Liver (tissue), 9 donors: ENCODE data around the gene CRYGD. TPM values are rescaled to one million over a fixed set of nuclear protein-coding genes. Genes with fewer than 3 reads are reported as not detected.

Source experiments
- DNase-seq: peaks from one replicate; pipeline ENCODE4 v3.0.0-alpha.2; 2017; ENCODE audit warnings: low spot score
- H3K27ac ChIP-seq, 2 donors: one replicate each; pipeline ENCODE4 v1.7.0; 2013; ENCODE audit warnings: inconsistent platforms in 2 of 2, low read length in 2 of 2, control low read depth in 1 of 2, low read depth in 1 of 2, mild to moderate bottlenecking in 1 of 2
- H3K27me3 ChIP-seq, 4 donors: one replicate each; pipeline versions ENCODE4 v1.6.1 to v1.7.0; 2013; ENCODE audit warnings: low read length in 3 of 4, inconsistent platforms in 1 of 4, mild to moderate bottlenecking in 1 of 4, moderate library complexity in 1 of 4; ENCODE audit not compliant: control insufficient read depth in 4 of 4, insufficient read depth in 4 of 4
- H3K36me3 ChIP-seq, 4 donors: one replicate each; pipeline versions ENCODE4 v1.6.1 to v1.7.0; 2013; ENCODE audit warnings: low read length in 3 of 4, mild to moderate bottlenecking in 3 of 4, low read depth in 1 of 4, moderate library complexity in 1 of 4; ENCODE audit not compliant: control insufficient read depth in 4 of 4, insufficient read depth in 3 of 4
- H3K4me1 ChIP-seq, 4 donors: one replicate each; pipeline versions ENCODE4 v1.6.1 to v1.7.0; 2013; ENCODE audit warnings: low read length in 3 of 4, mild to moderate bottlenecking in 3 of 4, moderate library complexity in 1 of 4; ENCODE audit not compliant: control insufficient read depth in 4 of 4, insufficient read depth in 4 of 4
- H3K4me3 ChIP-seq, 3 donors: one replicate each; pipeline versions ENCODE4 v1.6.1 to v1.7.0; 2013; ENCODE audit warnings: low read length in 3 of 3, control low read depth in 1 of 3, low read depth in 1 of 3, mild to moderate bottlenecking in 1 of 3
- H3K9ac ChIP-seq, 2 donors: one replicate each; pipeline ENCODE4 v1.7.0; 2013; ENCODE audit warnings: low read length in 2 of 2, mild to moderate bottlenecking in 2 of 2, moderate library complexity in 2 of 2, control low read depth in 1 of 2, low read depth in 1 of 2
- H3K9me3 ChIP-seq, 4 donors: one replicate each; pipeline versions ENCODE4 v1.6.1 to v1.7.0; 2013; ENCODE audit warnings: low read length in 3 of 4; ENCODE audit not compliant: control insufficient read depth in 4 of 4
- ATF3 ChIP-seq: IDR thresholded peaks from 2 replicates; pipeline ENCODE4 v1.6.1; 2016; ENCODE audit warnings: antibody characterized with exemption
- EGR1 ChIP-seq, 2 donors: IDR thresholded peaks; 2 replicates each; pipeline ENCODE4 v1.6.1; 2016 to 2018; ENCODE audit warnings: antibody characterized with exemption in 2 of 2, low read depth in 2 of 2
- FOXA1 ChIP-seq: IDR thresholded peaks from 2 replicates; pipeline ENCODE4 v1.6.1; 2016; ENCODE audit warnings: antibody characterized with exemption
- FOXA2 ChIP-seq: IDR thresholded peaks from 2 replicates; pipeline ENCODE4 v1.6.1; 2016; ENCODE audit warnings: antibody characterized with exemption
- GABPA ChIP-seq, 2 donors: IDR thresholded peaks in 1 of 2; conservative IDR thresholded peaks in 1 of 2; 2 replicates each; pipeline ENCODE4 v1.6.1; 2016; ENCODE audit warnings: antibody characterized with exemption in 2 of 2, mild to moderate bottlenecking in 1 of 2, moderate library complexity in 1 of 2
- HNF4A ChIP-seq, 2 donors: conservative IDR thresholded peaks; 2 replicates each; pipeline ENCODE4 v1.6.1; 2016; ENCODE audit warnings: antibody characterized with exemption in 2 of 2, mild to moderate bottlenecking in 2 of 2
- HNF4G ChIP-seq: IDR thresholded peaks from 2 replicates; pipeline ENCODE4 v1.6.1; 2016; ENCODE audit warnings: antibody characterized with exemption
- JUND ChIP-seq, 2 donors: IDR thresholded peaks; 2 replicates each; pipeline ENCODE4 v1.6.1; 2016; ENCODE audit warnings: antibody characterized with exemption in 2 of 2
- MAX ChIP-seq: IDR thresholded peaks from 2 replicates; pipeline ENCODE4 v1.6.1; 2016; ENCODE audit warnings: antibody characterized with exemption
- NR2F2 ChIP-seq: IDR thresholded peaks from 2 replicates; pipeline ENCODE4 v1.6.1; 2016; ENCODE audit warnings: antibody characterized with exemption
- RAD21 ChIP-seq, 2 donors: IDR thresholded peaks; 2 replicates each; pipeline ENCODE4 v1.6.1; 2016; ENCODE audit warnings: antibody characterized with exemption in 2 of 2, mild to moderate bottlenecking in 2 of 2
- REST ChIP-seq: IDR thresholded peaks from 2 replicates; pipeline ENCODE4 v1.6.1; 2016; ENCODE audit warnings: antibody characterized with exemption, mild to moderate bottlenecking
- RXRA ChIP-seq, 2 donors: IDR thresholded peaks; 2 replicates each; pipeline ENCODE4 v1.6.1; 2017 to 2018; ENCODE audit warnings: antibody characterized with exemption in 2 of 2, mild to moderate bottlenecking in 1 of 2
- SP1 ChIP-seq: IDR thresholded peaks from 2 replicates; pipeline ENCODE4 v1.6.1; 2018; ENCODE audit warnings: antibody characterized with exemption, mild to moderate bottlenecking
- TAF1 ChIP-seq: conservative IDR thresholded peaks from 2 replicates; pipeline ENCODE4 v1.6.1; 2016; ENCODE audit warnings: antibody characterized with exemption, mild to moderate bottlenecking
- YY1 ChIP-seq: IDR thresholded peaks from 2 replicates; pipeline ENCODE4 v1.6.1; 2016; ENCODE audit warnings: antibody characterized with exemption, mild to moderate bottlenecking
- ZBTB33 ChIP-seq: IDR thresholded peaks from 2 replicates; pipeline ENCODE4 v1.6.1; 2016; ENCODE audit warnings: antibody characterized with exemption
- WGBS: extraction: QIAGEN DNeasy Blood & Tissue Kit; methylation state at CpG from one replicate; pipeline ENCODE4 v1.1.7; 2013; 5-methylcytosine and 5-hydroxymethylcytosine counted together
- polyA plus RNA-seq, 2 donors: library from polyadenylated mRNA; stranded (reverse) in 1 of 2; unstranded in 1 of 2; fragments of 200-250 nt in 1 of 2; fragments of >200 nt in 1 of 2; fragmentation: Nextera tagmentation in 1 of 2; extraction: Ambion mirVana in 1 of 2; gene quantifications; one replicate each; pipeline versions ENCODE4 v1.2.1 to v1.2.3, GENCODE V29; 2013 to 2015
- total RNA-seq, 2 donors: library from RNA; depleted of rRNA; stranded (reverse); fragments of >200 nt; gene quantifications; one replicate each; pipeline ENCODE4 v1.2.3, GENCODE V29; 2014
- donor health status: healthy.
- donor health status: healthy.
- donor health status: healthy.
- donor health status: healthy.
- donor health status: healthy.

The CRYGD gene
- total and polyA plus RNA-seq, 4 donors, result not detected

- no peak for DNase-seq
- Histone ChIP-seq H3K27ac (no peak overlapping the region), H3K9ac (no peak overlapping the region), H3K4me1 (no peaks in the 10 kb centered on the region), H3K4me3 (no peak overlapping the region), H3K27me3 (peaks cover 0 to 4% (median 0%) of the 10 kb centered on the region in 4 donors), H3K36me3 (no peaks in the 10 kb centered on the region), H3K9me3 (no peaks in the 10 kb centered on the region)
- 79% methylated on average over 14 of the region's 14 CpGs for WGBS
- no peak for TF ChIP-seq ATF3
- TF ChIP-seq MAX, result no peak
- no peak for TF ChIP-seq GABPA (IDR thresholded peaks at IDR 0.05 in 1 of 2, conservative IDR thresholded peaks at IDR 0.05 in 1 of 2)
- TF ChIP-seq FOXA1, result no peak
- no peak for TF ChIP-seq RAD21 (IDR thresholded peaks at IDR 0.05)
- TF ChIP-seq FOXA2, result no peak
- no peak for TF ChIP-seq RXRA (IDR thresholded peaks at IDR 0.05)
- no peak for TF ChIP-seq YY1
- TF ChIP-seq TAF1, result no peak
- TF ChIP-seq HNF4A (conservative IDR thresholded peaks at IDR 0.05), result no peak
- no peak for TF ChIP-seq REST
- no peak for TF ChIP-seq JUND (IDR thresholded peaks at IDR 0.05)
- TF ChIP-seq HNF4G, result no peak
- no peak for TF ChIP-seq EGR1 (IDR thresholded peaks at IDR 0.05; ENCODE audit: low read depth in 2 of 2)
- no peak for TF ChIP-seq ZBTB33
- no peak for TF ChIP-seq SP1
- TF ChIP-seq NR2F2, result no peak
Observed at GRCh38 chr2:208142925-208143799, 18.8 kb upstream of the CRYGD start.
